NCI-H2029 treated with DMSO at 0.1 percent for 48 hours (cell line): ENCODE data around the gene PAQR6.
A peak's percentile ranks its signal among the peaks of the same experiment; 100 is the strongest.

Experiments used
- DNase-seq: peaks from one replicate; lab custom pipeline; 2025; lab: John Stamatoyannopoulos, UW

PAQR6 gene

GRCh38 chr1:156195853-156196252, 52.0 kb downstream of the PAQR6 start:
- DNase-seq, result no peak

GRCh38 chr1:156194300-156194652, 53.6 kb downstream of the PAQR6 start:
- DNase-seq, result no peak

DNA sequence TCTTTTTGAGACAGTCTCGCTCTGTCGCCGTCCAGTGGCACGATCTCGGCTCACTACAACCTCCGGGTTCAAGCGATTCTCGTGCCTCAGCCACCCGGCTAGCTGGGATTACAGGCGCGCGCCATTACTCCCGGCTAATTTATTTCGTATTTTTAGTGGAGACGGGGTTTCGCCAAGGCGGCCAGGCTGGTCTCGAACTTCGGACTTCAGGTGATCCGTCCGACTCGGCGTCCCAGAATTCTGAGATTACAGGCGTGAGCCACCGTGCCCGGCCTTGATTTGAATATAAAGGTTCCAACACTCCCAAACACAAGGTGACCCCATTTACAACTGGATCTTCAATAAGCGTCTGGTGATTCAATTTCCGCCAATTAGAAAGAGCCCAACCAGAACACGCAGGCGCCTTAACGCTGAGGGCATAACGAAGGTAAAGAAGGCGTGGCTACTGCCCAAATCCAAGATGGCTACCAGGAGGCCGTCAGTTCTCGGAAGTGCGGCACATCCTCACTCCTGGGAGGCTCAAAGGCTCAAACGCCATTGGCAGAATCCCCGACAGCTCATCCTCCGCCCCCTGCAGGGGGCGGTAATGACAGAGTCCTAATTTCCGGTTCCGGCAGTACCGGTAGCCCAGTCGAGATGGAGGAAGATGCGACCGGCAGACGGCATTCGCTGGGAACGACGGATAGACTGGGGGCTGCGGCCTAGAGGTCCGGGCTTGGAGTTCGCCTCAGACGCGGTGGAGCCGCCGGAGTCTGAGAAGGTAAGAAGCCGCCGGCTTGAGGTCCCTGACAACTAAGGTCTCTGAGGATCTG, 54.2 kb downstream of the PAQR6 start, which contains the start of gene SLC25A44:
Gene SLC25A44, plus strand, starts transcription at position 617 of the 812 bp plus-strand sequence. CDS start 5,744 bp downstream, outside the sequence.
- DNase-seq, result peak; percentile 97
